Lower leg skin (tissue), 4 donors: ENCODE measurements around the gene EXOC1. TPM values are rescaled to one million over a fixed set of nuclear protein-coding genes. Genes with fewer than 3 reads are reported as not detected.

Experiments
- DNase-seq, 2 donors: peaks; one replicate each; pipeline ENCODE4 v3.0.0-alpha.2; 2019; ENCODE audit warnings: low spot score in 2 of 2
- H3K4me3 ChIP-seq: fragments of 200-600 bp; sonication (generic); 2 replicates; pipeline ENCODE4 v1.5.1; 2017; ENCODE audit warnings: mild to moderate bottlenecking, low read depth; ENCODE audit not compliant: poor library complexity, severe bottlenecking
- CTCF ChIP-seq, 3 donors: fragments of 450-650 bp; IDR thresholded peaks; one replicate each; pipeline ENCODE4 v1.5.1; 2016; ENCODE audit warnings: antibody characterized with exemption in 3 of 3, mild to moderate bottlenecking in 3 of 3, moderate library complexity in 2 of 3
- POLR2A ChIP-seq, 2 donors: fragments of 450-650 bp; IDR thresholded peaks; one replicate each; pipeline ENCODE4 v1.6.1; 2016 to 2017; ENCODE audit warnings: antibody characterized with exemption in 2 of 2, mild to moderate bottlenecking in 1 of 2, moderate library complexity in 1 of 2
- WGBS, 2 donors: methylation state at CpG; one replicate each; pipeline ENCODE4 v1.1.5; 2018; 5-methylcytosine and 5-hydroxymethylcytosine counted together
- intact Hi-C: fragments of 100-400 bp; cut with DNase I; formaldehyde crosslinking; loops from one replicate; pipeline ENCODE4 v1.15.0; 2023; ENCODE audit warnings: low total_unique reads
- total RNA-seq, 4 donors: library from RNA; depleted of rRNA; stranded (reverse); fragments of >200 nt; gene quantifications; one replicate each; pipeline ENCODE4 v1.1.0, GENCODE V29; 2016

Gene EXOC1
- total RNA-seq, 4 donors from 2014 or later: 31.3 to 40.6 (median 36.8) TPM

GRCh38 chr4:55902677-55903076 lies 49.2 kb downstream of the EXOC1 start:
- 97 to 99% methylated on average over 4 of the region's 4 CpGs for WGBS, 2 donors
- intact Hi-C loops: no loop called here
- no peak for DNase-seq
- TF ChIP-seq POLR2A (IDR thresholded peaks at IDR 0.05) (no peak), CTCF (IDR thresholded peaks at IDR 0.05) (no peak)
- H3K4me3 ChIP-seq: no peak overlapping the region

GRCh38 chr4:55903577-55903976 lies 50.1 kb downstream of the EXOC1 start:
- intact Hi-C loops: no loop called here
- DNase-seq: no peak
- H3K4me3 ChIP-seq: no peak overlapping the region
- TF ChIP-seq POLR2A (IDR thresholded peaks at IDR 0.05) (no peak), CTCF (IDR thresholded peaks at IDR 0.05) (no peak)

GRCh38 chr4:55904576-55904975 lies 51.1 kb downstream of the EXOC1 start:
- TF ChIP-seq POLR2A (IDR thresholded peaks at IDR 0.05) (no peak), CTCF (IDR thresholded peaks at IDR 0.05) (no peak)
- H3K4me3 ChIP-seq: no peak overlapping the region
- DNase-seq: no peak
- intact Hi-C loops: no loop called here

GRCh38 chr4:55906323-55906722 lies 52.9 kb downstream of the EXOC1 start:
- WGBS, 2 donors: 75% methylated on average over 6 of the region's 6 CpGs
- TF ChIP-seq CTCF (IDR thresholded peaks at IDR 0.05): no peak
- TF ChIP-seq POLR2A (IDR thresholded peaks at IDR 0.05): no peak
- intact Hi-C loops: no loop called here

GRCh38 chr4:55906989-55907388 lies 53.5 kb downstream of the EXOC1 start:
- DNase-seq: no peak
- TF ChIP-seq POLR2A (IDR thresholded peaks at IDR 0.05) (no peak), CTCF (IDR thresholded peaks at IDR 0.05) (no peak)
- H3K4me3 ChIP-seq: no peak overlapping the region
- WGBS, 2 donors: 40 to 48% methylated on average over 3 of the region's 3 CpGs
- intact Hi-C loops: no loop called here

More at GRCh38 chr4:55906323-55906722, 52.9 kb downstream of the EXOC1 start:
- DNase-seq: no peak
- no peak overlapping the region for H3K4me3 ChIP-seq

GRCh38 chr4:55907469-55907868 lies 54.0 kb downstream of the EXOC1 start:
- DNase-seq: no peak
- intact Hi-C loops: no loop called here
- TF ChIP-seq CTCF (IDR thresholded peaks at IDR 0.05): no peak
- no peak for TF ChIP-seq POLR2A (IDR thresholded peaks at IDR 0.05)
- no peak overlapping the region for H3K4me3 ChIP-seq
